ENCODE data around the gene MEX3D.

MEX3D gene

DNA sequence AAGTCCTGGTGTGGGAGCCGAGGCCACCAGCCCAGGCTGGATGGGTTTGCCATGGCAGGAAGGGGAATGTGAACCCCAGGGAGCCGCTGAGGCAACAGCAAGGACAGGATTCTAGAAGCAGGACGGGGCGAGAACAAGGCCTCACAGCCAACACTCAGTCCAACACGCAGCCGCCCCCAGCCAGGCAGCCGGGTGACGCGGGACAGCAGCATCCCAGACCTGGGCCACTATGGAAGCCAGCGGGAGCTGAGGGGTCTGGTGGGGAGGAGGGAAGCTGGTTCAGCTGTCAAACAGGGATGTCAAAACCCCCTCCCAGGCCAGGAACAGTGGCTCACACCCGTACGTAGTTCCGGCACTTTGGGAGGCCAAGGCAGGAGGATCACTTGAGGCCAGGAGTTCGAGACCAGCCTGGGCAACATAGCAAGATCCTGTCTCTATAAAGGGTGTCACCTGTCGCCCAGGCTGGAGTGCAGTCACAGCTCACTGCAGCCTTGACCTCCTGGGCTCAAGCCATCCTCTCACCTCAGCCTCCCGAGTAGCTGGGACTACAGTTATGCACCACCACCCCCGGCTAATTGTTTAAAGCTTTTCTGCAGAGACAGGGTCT lies 6.8 kb downstream of the MEX3D start:
- DNase-seq (ENCODE audit: low read depth): no peak
- no peak overlapping the region for H3K4me3 ChIP-seq (replicated peaks; ENCODE audit: low read depth, low read length)
- TF ChIP-seq, protein P1, sequence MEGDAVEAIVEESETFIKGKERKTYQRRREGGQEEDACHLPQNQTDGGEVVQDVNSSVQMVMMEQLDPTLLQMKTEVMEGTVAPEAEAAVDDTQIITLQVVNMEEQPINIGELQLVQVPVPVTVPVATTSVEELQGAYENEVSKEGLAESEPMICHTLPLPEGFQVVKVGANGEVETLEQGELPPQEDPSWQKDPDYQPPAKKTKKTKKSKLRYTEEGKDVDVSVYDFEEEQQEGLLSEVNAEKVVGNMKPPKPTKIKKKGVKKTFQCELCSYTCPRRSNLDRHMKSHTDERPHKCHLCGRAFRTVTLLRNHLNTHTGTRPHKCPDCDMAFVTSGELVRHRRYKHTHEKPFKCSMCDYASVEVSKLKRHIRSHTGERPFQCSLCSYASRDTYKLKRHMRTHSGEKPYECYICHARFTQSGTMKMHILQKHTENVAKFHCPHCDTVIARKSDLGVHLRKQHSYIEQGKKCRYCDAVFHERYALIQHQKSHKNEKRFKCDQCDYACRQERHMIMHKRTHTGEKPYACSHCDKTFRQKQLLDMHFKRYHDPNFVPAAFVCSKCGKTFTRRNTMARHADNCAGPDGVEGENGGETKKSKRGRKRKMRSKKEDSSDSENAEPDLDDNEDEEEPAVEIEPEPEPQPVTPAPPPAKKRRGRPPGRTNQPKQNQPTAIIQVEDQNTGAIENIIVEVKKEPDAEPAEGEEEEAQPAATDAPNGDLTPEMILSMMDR (IDR thresholded peaks at IDR 0.05; ENCODE audit: low read length, missing control alignments): no peak

DNA sequence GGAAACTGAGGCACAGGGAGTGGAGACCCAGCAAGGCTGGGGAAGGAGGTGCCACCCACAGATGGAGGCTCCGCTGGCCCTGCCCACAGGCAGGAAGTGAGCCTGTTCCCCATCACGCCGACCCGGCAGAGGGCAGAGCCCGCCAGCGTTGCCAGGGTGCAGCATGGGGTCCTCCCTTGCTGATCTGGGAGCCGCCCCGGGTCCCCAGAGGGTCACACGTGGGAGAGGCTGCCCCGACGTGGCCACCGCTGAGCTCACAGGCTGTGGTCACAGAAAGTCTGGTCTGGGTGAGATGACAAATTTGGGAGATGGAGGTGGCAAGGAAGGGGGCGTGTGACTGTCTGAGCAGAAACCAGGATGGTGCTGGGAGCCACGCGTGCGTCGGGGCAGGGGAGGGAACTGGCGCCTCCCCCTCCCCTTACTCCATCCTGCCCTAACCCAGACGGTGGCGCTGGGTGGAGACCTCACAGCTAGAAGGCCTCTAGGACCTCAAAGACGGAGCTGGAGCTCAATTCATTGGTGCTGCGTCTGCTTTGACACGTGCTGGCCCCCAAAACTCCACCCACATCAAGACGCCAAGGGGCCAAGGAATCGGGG lies 7.7 kb downstream of the MEX3D start:
- TF ChIP-seq, protein P1 (IDR thresholded peaks at IDR 0.05; ENCODE audit: low read length, missing control alignments): no peak
- no peak overlapping the region for H3K4me3 ChIP-seq (replicated peaks; ENCODE audit: low read depth, low read length)
- no peak for DNase-seq (ENCODE audit: low read depth)

DNA sequence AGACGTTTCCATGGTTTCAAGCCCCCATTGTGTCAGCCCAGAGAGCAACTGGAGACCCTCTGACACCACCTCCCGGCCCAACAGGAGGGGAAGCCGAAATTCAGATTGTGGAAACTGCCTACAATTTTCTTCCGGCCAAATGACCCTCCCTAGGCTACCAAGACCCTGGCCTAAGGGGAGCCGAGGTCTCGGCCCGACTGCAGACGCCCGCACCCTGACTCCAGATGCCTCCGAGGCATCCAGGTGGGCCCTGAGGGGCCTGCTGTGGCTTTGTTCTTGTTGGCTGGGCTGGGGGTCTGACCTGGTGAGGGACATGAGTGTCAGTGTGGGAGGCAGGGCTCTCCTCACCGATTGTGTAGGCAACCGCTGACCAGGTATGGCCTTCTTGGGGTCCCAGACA lies 9.6 kb downstream of the MEX3D start:
- DNase-seq (ENCODE audit: low read depth): no peak
- TF ChIP-seq, protein P1 (IDR thresholded peaks at IDR 0.05; ENCODE audit: low read length, missing control alignments): no peak
- H3K4me3 ChIP-seq (replicated peaks; ENCODE audit: low read depth, low read length): no peak overlapping the region

DNA sequence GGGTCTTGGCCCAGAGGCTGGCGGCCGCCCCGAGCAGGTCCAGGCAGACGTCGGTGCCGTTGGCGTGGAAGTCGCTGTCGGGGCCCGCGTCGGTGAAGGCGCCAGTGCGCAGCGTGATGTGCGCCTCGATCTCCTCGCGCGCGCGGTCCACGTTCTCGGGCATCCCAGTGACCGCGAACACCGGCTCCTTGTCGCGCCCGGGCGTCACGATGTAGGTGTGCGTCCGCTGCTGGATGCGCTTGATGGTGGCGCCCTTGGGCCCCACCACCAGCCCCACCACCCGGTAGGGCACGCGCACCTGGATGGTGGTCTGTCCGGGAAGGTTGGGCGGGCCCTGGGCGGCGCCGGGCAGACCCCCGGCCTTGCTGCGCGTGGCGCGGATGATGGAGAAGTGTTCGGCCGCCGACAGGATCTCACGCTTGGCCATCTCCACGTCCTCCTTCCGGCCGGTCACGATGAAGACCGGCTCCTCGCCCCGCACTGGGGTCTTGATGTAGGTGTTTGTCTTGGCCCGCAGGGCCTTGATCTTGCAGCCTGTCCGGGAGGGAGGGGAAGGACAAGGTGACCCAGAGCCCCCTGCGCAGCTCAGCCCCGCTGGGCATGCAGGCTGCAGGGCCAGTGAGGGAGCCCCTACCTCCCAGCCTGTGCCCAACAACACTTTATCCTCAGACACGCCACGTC lies 11.6 kb downstream of the MEX3D start:
- no peak overlapping the region for H3K4me3 ChIP-seq (replicated peaks; ENCODE audit: low read depth, low read length)
- TF ChIP-seq, protein P1 (IDR thresholded peaks at IDR 0.05; ENCODE audit: low read length, missing control alignments): no peak

DNA sequence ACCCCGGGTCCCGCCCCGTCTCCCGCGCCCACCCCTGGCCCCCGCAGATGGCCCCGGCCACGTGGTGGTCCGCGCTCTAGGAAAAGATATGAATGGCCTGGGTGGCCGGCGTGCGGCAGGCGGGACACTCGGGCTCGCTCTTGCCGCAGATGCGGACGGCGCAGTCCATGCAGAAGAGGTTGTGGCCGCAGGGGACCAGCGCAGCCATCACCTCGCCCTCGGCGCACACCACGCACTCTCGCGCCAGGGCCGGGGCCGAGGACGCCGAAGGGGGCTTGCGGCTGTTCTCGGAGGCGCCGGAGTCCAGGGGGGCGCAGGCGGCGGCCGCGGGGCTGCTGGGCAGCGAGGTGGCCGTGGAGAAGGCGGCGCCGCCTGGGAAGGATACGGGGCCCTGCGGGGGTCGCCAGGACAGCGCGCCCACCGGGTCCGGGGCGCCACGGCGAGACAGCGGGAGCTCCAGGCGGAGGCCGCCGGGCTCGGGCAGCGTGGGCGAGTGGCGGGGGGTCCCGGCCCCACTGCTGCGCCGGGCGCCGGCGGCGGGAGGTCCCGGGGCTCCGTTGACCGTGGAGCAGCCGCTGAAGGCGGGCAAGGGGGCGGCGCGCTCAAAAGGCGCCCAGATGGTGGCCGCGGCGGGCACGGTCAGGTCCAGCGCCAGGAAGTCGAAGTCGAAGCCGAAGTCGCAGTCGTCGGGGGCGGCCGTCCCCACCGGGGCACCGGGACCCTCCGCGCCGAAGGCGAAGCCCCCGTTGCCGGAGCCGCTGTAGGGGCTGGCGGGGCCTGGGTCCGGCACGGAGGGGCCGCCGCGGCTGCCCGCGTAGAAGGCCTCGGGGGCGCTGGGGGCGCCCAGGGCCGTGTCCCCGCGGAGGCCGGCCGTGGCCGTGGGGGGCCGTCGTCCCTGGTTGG lies 12.4 kb downstream of the MEX3D start:
- DNase-seq (ENCODE audit: low read depth): no peak
- TF ChIP-seq, protein P1 (IDR thresholded peaks at IDR 0.05; ENCODE audit: low read length, missing control alignments): no peak
- no peak overlapping the region for H3K4me3 ChIP-seq (replicated peaks; ENCODE audit: low read depth, low read length)

More for the DNA sequence above, 11.6 kb downstream of the MEX3D start:
- DNase-seq (ENCODE audit: low read depth): no peak

DNA sequence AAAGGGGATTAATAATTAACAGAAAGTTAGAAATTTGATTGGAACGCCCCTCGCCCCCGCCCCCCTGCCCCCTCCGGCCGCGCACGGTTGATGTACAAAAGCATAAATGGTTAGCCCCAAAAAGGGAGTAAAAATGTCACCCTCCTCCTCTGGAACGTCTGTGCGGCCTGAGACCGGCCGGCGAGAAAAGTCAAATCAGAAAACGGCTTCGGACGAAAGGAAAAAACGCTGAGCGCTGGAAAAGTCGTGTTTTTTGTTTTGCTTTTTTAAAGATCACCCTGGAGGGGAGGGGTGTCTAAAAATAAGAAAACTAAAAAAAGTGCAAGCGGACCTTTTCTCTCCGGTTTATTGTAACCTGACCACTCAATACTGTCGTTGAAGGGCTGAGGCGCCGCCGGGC lies 13.2 kb downstream of the MEX3D start:
- no peak for DNase-seq (ENCODE audit: low read depth)

More for the DNA sequence above, 13.2 kb downstream of the MEX3D start:
- TF ChIP-seq, protein P1 (IDR thresholded peaks at IDR 0.05; ENCODE audit: low read length, missing control alignments): no peak
- H3K4me3 ChIP-seq (replicated peaks; ENCODE audit: low read depth, low read length): no peak overlapping the region
